HG02840 (cell line): ENCODE data around the gene SAMD10.
"Not testable (repeated sequence)": the region's sequence is repeated elsewhere in the genome, so short reads cannot be mapped to it uniquely, and the experiment has no call there.

Experiments
- ATAC-seq: cut with Tn5 transposase; IDR thresholded peaks from one replicate; pipeline ENCODE4 v1.9.1; 2021; ENCODE audit warnings: mild to moderate bottlenecking, moderate library complexity, moderate number of reproducible peaks; ENCODE audit not compliant: unreplicated experiment, low FRiP score

Gene SAMD10

DNA sequence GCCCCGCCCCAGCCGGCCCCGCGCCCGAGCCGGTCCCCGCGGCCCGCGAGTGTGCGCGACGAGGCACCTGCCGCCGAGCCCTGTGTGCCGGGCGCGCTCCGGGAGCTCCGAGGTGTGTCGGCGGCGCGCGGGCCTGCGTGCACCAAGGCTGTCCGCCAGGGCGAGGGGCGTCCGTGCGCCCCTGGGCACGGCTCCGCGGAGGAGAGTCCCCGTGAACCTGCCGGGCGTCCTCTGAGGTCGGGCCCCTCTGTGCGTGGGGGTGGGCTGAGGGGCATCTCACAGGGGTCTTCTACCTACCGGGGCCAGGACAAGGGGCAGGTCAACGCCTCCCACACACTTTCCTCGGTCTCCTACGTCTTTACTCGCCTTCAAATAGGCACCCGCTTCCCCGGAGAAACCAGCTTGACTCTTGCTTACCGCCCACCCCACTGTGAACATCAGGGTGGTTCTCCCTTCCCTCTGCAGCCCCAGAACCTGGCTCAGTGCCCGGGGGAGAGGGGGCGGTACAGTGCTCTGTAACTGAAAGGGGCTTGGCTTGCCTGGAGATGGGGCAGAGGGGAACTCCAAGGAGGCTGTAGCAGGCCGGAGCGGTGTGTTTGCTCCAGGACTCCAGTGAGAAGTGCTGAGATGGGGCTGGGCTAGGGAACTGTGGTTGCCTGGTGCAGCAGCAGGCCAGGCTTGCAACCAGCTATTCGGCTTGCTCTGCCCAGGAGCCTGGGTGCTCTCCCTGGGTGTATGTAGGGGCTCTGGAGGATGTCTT lies at the start of gene SAMD10:
TSS of gene SAMD10 (minus strand) at position 86 of the 760 bp plus-strand sequence. CDS start 175 bp downstream, outside the sequence.
- ATAC-seq: no peak

- ATAC-seq: no peak
Measured at GRCh38 chr20:64027981-64028685, 48.7 kb upstream of the SAMD10 start.

- no peak for ATAC-seq
Measured at GRCh38 chr20:64025826-64026412, 46.5 kb upstream of the SAMD10 start.

GRCh38 chr20:64025101-64025825 lies 45.8 kb upstream of the SAMD10 start:
- ATAC-seq: no peak

DNA sequence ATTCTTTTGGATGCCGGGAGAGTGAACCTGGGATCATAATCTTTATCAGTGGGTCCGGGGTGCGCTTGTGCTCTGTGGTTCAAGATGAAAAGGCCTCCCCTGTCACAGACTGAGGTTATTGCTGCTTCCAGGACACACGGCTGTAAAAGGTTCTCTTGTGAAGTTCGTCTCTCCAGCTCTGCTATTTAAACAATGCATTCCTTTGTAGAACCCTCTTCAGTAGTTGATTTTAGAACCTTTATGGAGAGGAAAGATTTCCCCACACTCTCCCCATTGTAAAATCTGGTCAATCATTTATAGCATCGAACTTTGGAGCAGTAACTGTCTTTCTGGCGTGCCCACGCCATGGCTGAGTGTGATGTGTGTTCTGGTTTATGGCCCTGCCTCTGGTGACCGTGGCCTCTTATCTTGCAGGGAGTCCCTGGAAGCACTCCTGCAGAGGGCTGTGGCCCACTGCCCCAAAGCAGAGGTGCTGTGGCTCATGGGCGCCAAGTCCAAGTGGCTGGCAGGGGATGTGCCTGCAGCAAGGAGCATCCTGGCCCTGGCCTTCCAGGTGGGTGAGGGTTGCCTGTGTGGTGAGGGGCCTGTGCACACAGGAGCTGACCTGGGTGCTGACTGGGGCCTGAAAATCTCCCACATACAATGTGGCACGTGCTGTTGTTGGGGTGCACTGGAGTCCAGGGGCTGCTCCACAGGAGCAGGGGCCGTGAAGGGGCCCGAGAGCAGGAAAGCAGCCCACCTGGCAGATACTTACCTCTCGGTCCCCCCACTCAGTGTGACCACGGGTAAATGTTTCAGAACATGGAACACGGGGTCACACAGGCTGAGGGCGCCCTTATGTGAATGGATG lies 44.9 kb upstream of the SAMD10 start:
- ATAC-seq: no peak

GRCh38 chr20:64023361-64024140 lies 44.1 kb upstream of the SAMD10 start:
- ATAC-seq: no peak

DNA sequence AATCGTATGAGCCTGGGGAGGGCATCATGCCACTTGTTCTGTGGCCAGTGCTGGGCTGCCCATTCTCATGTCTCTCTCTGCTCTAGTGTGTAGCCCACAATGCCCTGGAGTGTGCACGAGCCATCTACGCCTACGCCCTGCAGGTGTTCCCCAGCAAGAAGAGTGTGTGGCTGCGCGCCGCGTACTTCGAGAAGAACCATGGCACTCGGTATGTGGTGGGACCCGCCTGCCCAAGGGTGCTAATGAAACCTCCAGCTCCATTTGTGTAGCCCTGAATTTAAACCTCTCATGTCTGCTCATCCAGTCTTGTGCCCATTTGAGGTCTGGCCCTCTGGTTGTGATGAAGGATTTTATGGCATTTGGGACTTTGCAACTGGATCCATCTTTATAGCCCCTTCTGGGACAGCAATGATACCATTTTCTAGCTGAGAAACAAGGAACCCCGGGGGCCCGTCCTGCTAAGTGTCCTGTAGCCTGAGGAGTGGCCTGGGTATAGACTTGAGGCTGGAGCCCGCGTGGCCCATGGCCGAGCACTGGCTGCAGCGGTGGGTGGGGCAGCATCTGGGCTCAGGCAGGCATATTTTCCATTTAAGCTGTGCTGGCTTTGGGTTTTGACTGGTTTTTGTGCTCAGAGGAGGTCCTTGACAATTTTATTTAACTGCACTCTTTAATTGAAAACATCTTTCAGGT lies 43.4 kb upstream of the SAMD10 start:
- ATAC-seq: no peak

DNA sequence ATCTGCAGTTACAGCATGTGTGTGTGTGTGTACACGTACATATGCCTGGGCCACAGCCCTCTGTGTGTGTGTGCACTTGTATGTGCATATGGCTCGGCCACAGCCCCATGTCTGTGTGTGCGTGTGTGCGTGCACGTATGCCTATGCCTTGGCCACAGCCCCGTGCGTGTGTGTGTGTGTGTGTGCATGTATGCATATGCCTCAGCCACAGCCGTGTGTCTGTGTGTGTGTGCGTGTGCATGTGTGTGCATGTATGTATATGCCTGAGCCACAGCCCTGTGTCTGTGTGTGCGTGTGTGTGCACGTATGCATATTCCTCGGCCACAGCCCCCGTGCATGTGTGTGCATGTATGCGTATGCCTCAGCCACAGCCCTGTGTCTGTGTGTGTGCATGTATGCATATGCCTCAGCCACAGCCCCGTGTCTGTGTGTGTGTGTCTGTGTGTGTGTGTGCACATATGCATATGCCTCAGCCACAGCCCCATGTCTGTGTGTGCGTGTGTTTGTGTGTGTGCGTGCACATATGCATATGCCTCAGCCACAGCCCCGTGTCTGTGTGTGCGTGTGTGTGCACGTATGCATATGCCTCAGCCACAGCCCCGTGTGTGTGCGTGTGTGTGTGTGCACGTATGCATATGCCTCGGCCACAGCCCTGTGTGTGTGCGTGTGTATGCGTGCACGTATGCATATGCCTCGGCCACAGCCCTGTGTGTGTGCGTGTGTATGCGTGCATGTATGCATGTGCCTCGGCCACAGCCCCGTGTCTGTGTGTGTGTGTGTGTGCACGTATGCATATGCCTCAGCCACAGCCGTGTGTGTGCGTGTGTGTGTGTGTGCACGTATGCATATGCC lies 41.9 kb upstream of the SAMD10 start:
- no peak for ATAC-seq

DNA sequence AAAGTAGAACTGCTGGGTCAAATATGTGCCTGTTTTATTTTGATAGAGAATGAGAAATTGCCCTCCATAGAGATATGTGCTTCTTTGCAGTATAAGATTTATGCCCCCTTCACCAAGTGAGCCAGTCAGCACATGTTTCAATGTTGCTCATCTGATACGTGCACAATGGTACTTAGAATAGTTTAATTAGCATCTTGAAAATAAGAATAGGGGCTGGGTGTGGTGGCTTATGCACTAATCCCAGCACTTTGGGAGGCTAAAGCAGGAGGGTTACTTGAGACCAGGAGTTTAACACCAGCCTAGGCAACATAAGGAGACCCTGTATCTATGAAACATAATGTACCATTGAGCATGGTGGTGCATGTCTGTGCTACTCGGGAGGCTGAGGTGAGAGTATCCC lies 36.2 kb upstream of the SAMD10 start:
- no peak for ATAC-seq

DNA sequence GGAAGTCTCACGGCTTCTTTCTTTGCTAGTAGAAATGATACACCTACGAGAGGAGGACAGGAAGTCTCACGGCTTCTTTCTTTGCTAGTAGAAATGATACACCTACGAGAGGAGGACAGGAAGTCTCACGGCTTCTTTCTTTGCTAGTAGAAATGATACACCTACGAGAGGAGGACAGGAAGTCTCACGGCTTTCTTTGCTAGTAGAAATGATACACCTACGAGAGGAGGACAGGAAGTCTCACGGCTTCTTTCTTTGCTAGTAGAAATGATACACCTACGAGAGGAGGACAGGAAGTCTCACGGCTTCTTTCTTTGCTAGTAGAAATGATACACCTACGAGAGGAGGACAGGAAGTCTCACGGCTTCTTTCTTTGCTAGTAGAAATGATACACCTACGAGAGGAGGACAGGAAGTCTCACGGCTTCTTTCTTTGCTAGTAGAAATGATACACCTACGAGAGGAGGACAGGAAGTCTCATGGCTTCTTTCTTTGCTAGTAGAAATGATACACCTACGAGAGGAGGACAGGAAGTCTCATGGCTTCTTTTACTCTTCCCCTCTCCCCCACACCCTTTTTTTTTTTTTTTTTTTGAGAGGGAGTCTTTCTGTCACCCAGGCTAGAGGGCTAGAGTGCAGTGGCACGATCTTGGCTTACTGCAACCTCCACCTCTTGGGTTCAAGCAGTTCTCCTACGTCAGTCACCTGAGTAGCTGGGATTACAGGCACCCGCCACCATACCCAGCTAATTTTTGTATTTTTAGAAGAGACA lies 33.1 kb upstream of the SAMD10 start:
- ATAC-seq: not testable (repeated sequence)

DNA sequence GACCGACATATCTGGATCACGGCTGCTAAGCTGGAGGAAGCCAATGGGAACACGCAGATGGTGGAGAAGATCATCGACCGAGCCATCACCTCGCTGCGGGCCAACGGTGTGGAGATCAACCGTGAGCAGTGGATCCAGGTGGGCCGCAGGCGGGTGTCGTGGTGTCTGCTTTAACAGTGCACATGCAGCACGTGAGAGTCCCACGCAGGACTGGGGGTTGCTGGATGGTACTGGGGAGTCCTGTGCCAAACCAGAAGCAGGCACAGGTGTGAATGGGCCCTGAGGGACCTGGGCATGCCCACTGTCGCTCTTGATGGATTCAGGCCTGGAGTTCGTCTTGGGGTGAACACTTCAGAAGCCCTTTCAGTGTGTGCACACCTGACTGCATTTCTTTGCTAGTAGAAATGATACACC lies 31.9 kb upstream of the SAMD10 start:
- ATAC-seq: no peak

GRCh38 chr20:64010711-64011237 lies 31.3 kb upstream of the SAMD10 start:
- no peak for ATAC-seq

- ATAC-seq: no peak
Measured at GRCh38 chr20:64009811-64010387, 30.5 kb upstream of the SAMD10 start.

DNA sequence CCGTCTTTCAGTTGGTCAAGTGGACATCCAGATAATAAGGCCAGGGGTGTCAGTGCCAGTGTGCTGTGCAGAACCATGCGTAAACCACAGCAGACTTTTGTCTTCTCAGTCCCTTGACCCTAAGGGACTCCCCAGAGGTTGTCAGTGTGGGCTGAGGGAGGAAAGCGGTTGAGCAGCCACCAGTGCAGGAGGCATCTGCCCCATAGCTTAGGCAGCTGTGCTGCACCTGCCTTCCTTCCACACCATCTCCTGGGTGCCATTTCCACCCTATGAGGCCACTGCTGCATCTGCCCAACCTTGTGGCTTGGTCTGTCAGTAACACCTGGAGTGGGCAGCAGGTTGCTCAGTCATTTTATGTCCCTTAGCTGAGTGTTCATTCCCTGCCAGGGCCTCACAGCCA lies 27.5 kb upstream of the SAMD10 start:
- no peak for ATAC-seq

GRCh38 chr20:64006490-64006889 lies 27.0 kb upstream of the SAMD10 start:
- no peak for ATAC-seq

DNA sequence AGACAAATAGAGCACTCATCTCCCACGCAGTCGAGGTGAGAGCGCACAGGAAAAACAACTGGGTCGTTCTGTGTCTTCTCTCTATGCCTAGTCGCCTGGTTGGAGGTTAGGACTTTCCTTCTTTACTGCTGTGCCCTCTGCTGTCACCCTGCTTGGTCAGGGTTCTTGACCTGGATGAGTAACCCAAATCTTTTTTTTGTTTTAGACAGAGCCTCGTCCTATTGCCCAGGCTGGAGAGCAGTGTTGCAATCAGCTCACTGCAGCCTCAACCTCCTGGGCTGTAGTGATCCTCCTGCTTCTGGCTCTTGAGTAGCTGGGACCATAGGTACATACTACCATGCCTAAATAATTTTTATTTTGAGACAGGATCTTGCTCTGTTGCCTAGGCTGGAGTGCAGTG lies 26.0 kb upstream of the SAMD10 start:
- no peak for ATAC-seq
